ENCODE data around the gene RBP5.

The RBP5 gene

DNA sequence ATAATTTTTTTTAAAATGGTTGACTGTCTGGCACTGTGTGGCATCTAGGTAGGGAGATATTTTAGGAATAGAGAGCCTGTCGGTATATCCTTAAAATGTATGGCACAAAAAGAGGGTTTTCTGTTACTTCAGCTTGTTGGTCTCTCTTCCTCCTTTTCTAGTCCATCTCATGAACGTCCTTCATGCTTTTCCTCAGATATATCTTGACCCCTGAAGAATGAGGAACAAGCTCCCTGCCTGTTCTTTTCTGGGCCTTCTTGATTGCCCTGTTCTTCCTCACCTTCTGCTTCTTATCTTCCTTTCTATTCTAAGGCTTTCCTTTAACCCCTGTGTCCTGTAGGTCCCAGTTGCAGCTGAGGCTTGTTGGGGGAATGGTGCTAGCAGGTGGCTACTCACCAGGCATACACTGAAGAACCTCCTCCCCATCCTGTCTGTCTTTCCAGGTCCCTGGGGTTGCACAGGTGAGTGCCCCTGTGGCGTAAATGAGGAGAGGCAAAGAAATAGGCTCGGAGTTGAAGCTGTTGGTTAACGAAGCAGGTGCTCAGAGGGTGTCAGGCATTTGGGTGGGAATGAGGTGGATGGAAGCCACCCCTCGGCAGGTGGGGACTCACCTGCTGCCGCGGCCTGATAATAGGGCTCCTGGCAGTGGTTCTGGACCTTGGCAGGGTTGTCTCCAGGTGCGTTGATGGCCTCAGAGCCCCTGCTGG is 29.2 kb downstream of the RBP5 start:
- DNase-seq = no peak

DNA sequence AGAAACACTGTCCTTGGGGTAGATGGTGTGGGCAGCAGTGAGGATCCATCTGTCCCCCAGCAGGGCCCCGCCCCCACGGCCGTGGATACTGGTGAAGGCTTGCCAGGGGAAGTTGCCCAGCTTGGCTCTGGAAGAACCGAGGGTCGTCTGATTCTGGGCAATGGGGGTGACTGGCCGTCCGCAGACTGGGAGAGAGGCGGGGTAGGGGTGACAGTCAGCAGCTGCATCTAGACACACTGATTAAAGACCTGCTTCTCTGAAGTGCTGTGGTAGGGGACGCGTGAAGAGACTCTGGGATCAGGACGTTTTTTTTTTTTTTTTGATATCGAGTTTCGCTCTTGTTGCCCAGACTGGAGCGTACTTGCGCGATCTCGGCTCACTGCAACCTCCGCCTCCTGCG is 31.7 kb downstream of the RBP5 start:
- no peak for DNase-seq

DNA sequence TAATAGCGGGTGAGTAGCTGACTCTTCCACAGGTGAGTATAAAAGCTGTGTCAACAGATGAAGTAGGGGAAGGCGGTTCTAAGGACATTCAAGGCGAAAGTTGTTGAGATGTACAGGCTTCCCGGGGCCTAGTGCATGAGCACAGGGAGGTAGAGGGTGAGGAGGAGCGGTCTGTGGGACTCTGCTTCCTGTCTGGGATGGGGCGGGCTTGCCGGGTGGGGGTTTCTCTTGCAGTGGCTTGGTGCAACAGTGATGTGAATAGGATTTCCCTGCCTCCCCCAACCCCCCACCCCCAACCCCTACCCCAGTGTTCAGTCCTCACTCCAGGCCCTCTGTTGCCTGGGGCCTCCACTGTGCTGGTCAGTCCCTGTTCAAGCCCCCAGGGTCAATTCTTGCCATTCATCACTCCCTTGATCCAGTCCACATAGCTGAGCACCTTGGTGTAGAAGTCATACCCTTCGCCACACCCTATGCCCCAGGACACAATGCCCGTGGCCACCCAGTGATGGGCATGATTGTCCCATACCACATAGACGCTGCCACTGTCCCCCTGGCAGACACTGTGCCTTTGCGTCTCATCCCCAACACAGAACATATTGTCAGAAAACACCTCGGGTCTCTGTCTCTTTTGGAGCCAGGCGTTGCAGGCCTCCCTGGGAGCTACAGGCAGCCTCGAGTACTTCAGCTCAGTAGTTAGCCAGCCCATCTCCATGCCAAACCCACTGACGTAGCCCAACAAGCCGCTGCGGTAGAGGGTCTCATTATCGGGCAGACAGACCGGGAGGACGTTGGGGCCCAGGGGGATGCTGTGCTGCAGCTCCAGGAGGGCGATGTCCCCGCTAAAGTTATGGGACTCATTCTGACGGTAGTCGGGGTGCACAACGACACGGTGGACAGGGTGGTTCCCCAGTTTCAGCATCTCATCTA is 32.4 kb downstream of the RBP5 start:
- no peak for DNase-seq

DNA sequence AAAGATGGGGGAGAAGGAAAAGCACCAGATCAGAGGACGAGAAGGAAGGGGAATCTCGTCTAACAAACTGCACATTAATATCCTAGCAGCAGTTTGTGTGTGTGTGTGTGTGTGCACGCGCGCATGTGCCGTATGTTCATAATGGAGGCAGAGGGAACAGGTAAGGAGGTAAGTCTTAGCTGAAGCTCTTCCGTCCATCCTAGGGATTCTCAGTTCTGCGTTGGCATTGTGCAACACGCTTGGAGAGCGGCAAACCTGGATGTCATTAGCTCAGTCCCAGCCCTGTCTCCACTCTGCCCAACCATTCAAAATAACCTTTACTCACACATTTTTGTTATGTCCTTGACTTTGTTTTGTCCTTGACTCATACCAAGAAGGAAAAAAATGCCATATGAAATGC is 34.8 kb downstream of the RBP5 start:
- DNase-seq = no peak

DNA sequence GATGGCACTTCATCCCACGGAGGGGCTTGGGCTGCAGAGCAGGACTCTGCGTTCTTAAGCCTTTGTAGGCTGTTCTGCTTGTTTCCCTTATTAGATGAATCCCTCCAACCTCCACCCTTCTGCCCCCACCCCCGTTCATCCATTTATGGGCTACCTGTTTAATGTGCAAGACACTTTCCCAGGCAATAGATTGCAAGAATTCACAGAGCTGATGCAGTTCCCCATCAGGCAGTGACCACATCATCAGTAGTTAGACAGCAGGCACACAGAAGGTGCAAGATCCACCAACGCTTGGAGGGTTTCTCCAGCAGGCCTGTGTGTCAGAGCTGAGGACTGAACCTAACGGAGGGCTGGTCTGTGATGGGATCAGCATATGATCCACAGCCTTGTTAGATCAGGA is 35.2 kb downstream of the RBP5 start:
- no peak for DNase-seq

DNA sequence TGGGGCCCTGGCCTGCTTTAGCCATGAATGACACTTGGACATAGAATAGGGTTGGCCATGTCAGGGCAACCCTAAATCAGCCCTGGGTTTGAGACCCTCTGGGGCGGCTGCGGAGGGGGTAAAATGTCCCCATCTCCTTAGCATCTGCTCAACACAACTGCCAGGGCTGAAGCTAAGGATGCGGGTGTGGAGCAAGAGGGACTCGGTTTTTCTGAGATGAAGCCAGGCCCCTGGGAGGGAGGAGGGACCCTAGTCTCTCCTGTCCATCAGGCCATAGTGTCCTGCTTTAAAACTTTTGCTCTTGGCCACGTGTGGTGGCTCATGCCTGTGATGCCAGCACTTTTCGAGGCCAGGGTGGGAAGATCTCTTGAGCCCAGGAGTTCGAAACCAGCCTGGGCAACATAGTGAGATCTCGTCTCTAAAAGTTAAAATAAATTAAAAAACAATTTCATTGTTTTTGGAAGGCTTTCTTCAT is 35.7 kb downstream of the RBP5 start:
- no peak for DNase-seq

DNA sequence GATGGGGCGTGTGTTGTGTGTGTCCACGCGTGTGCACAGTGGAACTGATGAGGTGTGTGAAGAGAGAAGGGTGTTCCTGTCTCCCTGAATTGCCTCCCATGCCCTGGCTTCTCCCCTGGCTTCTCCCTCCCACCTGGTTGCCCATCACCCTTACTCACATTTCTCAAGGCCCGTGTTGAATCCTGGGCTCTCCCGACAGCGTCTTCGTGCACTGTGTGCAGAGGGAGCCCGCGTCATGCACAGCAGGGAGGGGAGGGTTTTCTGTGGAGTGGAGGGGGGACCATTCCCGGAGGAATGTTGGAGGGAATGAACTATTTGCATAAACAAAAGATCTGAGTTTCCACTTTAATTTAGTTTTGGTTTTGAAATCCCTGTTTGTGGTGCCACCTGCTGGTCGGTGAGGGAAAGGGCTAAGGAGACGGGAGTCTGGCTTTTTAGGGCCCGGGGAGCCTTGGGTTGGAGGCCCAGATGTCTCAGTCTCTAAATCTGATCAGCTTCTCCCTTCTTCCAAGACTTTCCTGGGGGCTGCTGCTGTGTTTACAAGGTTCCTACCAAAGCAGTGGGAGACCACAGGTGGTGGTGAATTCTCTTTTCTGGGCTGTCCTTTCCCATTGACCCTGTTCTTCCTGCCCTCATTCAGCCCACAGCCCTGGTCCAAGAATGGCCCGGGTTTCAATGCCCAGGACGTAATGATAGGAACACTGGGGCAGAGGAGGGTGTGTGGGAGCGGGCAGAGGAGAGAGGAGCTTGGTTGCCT is 36.3 kb downstream of the RBP5 start, which contains the start of gene C1R:
C1R (minus strand) TSS at position 217 of the 757 bp plus-strand sequence; CDS start at position 160, 57 bp downstream.
- peak; percentile 41 to 62 for DNase-seq

DNA sequence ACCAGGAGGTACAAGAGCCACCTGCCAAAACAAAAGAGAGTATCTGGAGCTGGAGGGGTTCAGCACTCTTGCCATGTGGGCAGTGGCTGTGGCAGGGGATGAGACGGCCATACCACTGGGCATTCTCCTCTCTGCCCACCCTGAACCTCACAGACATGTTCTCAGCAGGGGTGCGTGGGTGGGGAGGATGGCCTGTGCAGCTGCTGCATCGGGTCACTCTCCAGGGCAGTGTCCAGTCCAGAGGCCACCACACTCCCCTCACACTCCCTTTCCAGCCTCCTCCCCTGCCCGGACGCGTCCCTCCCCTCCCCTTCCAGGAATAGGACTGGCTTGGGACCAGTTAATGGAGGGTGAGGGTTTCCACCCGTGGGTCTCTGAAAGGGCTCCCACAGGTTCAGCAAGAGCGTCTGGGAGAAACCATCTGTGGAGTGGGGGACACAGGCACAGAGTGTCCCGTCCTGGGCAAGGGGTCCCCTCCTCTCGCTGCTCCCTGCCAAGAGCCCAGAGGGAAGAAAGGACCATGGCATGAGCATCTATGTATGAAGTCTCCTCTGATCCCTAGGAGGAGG is 36.9 kb downstream of the RBP5 start:
- no peak for DNase-seq

DNA sequence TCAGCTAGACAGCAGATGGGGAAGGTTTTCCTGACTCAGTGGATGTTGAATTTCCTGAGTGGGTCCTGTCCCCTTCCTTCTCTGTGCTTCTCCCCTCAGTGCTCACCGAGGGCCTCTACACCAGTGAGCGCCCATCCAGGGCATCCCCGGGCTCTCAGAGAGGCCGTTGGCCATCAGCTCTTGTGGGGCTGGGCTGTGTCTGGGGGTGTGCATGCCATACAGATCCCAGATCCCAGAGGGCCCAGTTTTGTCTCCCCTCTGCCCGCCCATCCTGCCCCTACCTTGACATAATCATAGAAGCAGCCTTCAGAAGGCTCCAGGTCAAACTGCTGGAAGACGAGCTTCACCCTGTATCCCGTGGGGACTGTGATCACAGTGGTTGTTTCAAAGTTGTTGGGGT is 37.5 kb downstream of the RBP5 start:
- no peak for DNase-seq

DNA sequence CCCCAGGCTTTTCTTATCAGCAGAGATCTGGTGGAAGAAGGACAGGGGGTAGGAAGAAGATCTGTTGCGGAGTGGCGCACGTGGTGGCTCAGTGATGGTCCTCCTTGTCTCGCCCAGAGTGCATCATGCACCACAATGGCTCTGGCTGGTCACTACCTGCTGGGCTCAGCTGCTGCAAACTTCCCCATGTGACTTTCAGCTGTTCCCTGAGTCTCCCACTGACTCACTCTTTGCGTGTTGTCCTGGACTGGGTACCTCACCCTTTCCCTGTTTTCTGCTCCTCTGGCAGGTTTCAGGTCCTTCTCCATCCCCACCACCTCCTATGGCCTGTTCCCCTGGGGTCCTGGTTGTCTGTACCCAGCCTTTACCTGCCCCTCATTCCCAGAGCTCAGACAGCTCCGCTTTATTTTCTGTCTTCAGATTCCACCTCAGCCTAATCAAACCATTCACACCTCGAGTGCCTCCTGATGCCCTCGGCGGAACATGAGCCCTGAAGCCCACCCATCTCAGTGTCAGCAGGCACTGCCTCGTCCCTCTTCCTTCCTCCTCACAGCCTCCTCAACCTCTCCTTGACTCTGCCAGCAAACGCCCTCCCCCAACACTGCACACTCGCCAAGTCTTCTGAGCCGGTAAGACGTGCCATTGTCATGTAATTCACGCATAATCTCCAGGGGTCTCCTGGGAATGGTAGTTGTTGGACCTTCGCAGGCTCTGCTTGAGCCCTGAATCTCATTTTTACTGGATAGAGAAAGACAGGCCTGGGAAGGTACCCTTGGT is 38.3 kb downstream of the RBP5 start:
- no peak for DNase-seq

DNA sequence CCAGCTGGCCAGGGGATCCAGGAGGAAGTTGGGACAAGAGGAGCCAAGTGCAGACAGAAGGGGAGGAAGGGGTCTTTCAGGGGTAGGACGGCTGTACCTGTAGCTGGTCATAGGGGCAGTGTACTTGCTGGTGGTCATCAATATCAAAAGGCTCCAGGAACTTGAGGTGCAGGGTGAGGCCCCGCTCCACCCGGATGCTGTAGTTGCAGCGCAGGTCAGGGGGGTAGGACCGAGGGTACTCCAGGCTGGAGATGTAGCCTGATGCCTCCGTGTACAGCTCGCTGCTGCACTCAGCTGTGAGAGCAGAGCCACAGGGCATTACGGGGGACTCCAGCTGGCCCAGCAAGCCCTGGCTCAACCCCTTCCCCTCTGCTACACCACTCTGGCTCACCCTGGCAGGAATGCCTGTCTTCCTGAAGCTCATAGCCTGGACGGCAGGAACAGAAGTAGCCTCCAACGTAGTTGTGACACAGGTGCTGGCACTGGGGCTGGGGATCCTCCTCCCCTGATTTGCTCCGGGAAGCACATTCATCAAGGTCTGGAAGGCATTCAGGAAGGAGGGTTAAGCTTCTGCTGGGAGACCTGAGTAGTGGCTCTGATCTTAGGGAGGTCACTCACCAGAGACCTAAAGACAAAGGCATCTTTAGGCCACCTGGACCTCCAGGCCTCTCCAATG is 39.4 kb downstream of the RBP5 start:
- DNase-seq = no peak

DNA sequence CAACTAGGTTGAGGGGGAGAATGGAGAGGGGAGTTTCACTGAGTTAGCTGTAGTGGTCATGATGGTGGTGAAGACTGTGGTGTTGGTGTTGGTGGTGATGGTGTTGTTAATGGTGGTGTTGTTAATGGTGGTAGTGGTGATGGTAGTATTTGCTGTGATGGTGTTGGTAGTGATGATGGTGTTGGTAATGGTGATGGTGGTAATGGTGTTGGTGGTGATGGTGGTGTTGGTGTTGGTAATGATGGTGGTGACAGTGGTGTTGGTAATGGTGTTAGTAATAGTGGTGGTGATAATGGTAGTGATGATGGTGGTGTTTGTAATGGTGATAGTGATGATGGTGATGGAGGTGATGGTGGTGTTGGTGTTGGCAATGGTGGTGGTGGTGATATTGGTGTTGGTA is 45.6 kb downstream of the RBP5 start:
- DNase-seq = no peak

DNA sequence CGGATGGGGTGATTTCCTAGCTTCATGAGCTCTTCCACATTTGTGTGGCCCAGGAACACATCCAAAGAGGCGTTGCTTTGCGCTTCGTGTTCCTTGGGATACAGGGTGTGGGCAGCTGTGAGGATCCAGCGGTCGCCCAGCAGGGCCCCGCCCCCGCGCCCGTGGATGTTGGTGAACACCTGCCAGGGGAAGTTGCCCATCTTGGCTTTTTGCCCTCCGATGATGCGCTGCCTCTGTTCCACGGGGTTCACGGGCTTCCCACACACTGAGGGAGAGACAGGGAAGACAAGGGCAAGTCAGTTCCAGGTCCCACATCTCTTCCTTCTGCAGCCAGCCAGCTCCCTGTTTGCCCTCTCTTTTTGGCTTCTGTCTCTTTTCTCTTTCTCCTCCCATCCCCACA is 47.7 kb downstream of the RBP5 start:
- no peak for DNase-seq

DNA sequence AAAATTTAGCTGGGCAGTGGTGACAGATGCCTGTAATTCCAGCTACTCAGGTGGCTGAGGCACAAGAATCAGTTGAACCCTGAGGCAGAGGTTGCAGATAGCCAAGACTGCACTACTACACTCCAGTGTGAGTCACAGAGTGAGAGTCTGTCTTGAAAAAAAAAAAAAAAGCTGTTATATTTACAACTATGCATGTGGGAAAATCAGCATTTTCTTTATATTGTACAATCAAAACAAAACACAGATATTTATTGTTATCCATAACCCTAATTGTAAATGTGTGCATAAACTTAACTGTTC is 48.9 kb downstream of the RBP5 start:
- no peak for DNase-seq

DNA sequence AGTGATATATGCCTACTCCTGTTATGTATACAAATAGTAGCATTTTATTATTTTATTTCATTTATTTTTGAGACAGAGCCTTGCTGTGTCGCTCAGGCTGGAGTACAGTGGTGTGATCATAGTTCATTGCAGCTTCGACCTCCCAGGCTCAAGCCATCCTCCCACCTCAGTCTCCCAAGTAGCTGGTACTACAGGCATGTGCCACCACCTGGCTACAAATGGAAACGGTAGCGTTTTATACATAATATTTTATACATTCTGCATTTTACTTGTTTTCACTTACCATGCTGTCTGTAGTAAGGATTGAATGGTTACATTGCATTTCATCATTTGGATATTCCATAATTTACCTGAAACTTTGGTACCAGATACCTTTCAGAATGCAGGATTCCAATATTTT is 50.5 kb downstream of the RBP5 start:
- no peak for DNase-seq

DNA sequence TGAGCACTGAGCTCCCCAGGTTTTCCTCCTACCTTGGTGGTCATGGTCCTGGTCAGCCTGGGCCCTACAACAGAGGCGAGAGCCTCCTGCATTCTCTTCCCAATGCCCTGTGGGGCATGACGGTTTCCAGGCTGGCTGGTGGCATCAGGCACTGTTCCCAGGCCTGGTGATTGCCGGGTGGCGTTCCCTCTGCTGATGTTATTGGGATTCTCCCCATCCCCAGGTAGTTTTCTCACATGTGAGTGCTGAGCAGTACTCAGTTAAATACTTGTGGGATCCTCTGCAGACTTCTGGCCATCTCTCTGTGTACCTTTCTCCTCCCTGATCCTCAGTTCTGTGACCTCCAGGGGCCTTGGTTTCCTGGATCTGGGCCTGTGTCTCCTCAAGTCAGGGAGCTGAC is 52.2 kb downstream of the RBP5 start:
- DNase-seq = no peak

DNA sequence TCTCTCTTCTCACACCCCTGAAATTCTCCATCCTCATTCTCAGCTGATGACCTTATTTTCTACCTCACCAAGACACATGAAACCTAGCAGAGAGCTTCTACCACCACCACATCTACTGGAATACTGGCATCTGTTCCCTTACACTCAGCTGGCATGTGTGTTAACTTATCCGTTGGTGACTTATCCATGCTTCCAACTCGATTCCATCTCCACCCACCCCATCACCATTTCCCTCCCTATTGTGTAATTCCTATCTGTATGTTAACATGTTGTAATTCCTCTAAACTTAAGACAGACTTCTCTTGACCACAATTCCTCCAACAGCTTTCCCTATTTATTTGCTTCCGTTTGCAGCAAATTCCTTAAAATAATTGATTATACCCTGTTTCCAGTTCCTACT is 52.8 kb downstream of the RBP5 start:
- no peak for DNase-seq

DNA sequence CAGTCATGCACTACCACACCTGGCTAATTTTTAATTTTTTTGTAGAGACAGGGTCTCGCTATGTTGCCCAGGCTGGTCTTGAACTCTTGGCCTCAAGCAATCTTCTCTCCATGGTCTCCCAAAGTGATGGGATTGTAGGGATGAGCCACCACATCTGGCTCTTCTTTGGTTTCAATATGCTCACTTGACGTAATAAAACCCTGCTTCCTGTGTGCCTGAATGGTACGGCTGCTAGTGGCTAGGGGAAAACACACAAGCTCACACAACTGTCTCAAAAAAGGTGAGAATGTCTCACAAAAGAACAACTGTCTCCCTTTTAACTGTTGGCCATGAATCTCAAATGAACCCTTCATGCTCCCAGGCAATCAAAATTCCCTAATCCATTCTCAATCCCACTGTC is 53.2 kb downstream of the RBP5 start:
- no peak for DNase-seq

DNA sequence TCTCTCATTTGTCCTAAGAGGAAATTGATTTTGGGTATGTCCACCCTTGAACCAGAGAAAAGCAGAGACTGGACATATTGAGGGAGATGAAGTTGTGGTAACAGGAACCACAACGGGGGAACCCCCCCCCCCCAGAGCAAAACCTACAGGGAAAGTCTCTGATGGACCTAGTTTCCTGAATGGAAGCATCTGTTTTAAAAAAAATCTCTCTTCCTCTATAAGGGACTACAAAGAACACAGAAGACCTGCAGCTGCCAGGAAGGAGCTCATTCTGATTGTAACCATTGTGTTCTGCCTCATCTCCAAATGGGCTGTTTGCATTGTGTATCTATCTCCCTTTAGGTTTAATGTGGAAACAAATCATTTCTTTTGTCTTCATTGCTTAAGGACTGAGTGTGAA is 54.7 kb downstream of the RBP5 start:
- DNase-seq = no peak

Data from NCI-H446 (cell line).